Hematopoietic multipotent progenitor cell treated with erythropoietin and hydrocortisone succinate and interleukin-3 and kit ligand, for 15 days (in vitro differentiated cells): ENCODE measurements around the gene PDLIM3.
"Not testable (repeated sequence)": the region's sequence is repeated elsewhere in the genome, so short reads cannot be mapped to it uniquely, and the experiment has no call there.

ENCODE experiments used
- DNase-seq: peaks from one replicate; pipeline ENCODE4 v3.0.0-alpha.2; 2015; ENCODE audit warnings: low spot score

The PDLIM3 gene, protein sequence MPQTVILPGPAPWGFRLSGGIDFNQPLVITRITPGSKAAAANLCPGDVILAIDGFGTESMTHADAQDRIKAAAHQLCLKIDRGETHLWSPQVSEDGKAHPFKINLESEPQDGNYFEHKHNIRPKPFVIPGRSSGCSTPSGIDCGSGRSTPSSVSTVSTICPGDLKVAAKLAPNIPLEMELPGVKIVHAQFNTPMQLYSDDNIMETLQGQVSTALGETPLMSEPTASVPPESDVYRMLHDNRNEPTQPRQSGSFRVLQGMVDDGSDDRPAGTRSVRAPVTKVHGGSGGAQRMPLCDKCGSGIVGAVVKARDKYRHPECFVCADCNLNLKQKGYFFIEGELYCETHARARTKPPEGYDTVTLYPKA

GRCh38 chr4:185534866-185535611 lies at the start of gene PDLIM3:
Gene PDLIM3 (minus strand): TSS chr4:185535507. CDS start chr4:185535434, 73 bp downstream.
- DNase-seq = no peak

GRCh38 chr4:185583813-185584212 lies 48.5 kb upstream of the PDLIM3 start:
- no peak for DNase-seq

DNA sequence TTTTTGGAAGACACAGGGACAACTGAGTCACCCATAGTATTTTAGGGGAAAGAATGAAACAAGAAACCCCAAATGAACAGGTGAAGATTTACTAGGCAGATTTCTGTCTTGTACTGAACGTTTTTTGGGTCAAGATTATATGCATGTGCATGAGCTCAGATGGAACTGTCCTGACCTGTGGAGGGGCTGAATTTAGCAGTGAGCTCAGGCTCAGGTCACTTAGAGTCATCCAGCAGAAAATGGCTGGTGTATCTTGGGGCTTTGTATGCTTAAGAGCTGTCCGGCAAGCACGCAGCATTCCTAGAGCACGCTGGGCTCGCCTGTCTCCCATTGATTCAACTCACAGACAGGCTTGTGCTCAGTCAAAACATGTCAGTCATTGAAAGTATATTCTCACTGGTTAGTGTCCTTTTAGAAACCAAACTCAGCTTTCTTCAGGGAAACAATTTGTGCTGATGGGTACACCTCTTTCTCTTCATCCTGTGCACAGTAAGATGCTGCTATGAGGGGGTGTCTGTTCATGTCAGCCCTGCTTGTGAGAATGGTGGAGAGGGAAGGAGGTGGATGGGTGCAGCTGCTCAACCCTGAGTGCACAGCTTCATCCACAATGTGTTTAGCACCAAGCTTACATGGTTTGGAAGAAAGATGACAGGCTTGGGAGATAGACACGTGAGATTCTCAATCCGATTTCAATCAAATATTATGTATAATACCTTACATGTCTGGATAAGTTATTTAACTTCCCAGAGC lies 47.5 kb upstream of the PDLIM3 start:
- DNase-seq = no peak

GRCh38 chr4:185580699-185581098 lies 45.4 kb upstream of the PDLIM3 start:
- DNase-seq = no peak

DNA sequence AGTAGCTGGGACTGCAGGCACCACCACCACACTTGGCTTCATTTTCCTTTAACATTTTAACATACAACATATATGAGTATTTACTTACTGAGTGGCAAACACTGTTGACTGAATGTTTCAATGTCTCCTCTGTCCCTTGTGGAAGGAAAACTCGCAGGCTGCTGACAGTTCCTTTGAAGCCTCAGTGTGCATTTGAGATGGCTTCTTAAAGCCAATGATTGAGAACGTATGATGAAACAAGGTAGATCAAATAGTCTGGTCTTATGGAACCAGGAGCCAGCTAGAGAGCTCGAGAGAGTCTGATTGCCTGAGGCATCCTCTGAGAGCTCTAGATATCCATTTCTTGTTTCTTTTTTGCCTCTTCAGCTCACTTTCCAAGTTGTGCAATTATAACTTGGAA lies 43.0 kb upstream of the PDLIM3 start:
- no peak for DNase-seq

DNA sequence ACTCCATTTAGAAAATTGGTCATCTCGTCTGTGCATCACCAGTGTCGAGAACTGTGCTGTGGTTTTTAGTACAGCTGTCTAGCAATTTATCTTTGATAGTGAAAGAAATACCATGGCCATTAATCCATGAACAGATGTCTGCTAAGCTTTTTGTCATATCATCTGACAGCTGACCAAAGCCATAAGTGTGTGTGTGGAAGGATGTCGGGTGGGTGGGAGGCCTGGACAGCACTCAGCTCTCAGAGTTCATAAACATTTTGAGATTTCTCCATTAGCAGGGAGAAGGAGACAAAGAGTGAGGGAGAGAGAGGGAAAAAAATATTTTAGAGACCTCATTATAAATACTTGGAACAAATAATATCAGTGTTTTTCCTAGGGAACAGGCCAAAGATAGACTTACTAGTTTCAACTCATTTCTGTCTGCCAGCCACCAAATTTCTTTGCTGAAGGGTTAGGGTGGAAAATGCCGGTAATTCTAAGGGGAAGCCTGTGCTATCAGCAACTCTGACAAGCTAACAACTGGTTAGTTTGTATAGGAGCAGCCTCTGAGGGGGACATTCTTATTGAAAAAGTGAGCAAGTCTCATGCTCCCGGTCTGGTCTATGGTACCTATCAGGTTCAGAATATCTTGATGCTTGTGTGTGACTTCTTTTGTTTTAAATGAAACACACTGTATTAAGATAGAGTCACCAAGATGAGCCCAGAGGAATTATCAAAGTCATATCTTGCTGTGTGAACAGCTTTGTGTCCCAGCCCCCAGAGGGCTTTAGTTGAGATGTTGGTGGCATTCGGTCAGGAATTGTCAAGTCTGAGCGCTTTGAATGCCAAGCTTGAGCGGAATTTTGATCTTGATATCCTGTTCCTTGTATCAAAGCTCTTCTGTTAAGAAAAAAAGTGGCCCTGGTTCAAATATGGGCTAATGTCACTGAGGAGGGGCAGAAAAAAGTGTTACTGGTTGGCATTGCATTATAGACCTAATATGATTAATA lies 41.9 kb upstream of the PDLIM3 start:
- DNase-seq = no peak

DNA sequence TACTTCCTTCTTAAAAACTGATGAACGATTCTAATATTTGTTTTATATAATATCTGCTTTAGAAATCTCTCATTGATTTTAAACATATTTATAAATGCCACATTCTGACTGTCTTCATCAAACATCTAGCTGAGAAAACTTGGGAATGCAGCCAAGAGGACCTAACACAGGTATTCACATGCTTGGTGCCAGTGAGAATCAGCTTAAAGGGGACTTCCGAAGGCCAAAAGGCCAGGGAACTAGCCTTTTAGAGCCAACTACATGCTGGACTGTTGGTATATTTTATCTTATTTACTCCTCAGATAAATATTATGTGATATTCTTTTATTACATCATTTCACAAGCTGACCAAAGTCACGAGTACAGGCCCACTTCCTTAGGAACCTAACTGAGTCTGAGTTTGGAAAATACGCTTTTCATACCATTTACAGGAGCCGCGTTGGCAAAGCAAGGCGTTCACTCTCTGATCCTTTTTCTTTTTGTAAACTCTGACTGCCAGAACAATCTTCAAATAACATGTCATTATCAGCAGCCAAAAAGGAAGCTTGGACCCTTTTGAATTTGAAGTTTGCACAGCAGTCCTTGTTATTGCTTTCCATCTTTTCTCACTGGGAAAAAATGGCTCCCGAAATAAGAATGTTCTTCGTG lies 41.1 kb upstream of the PDLIM3 start:
- no peak for DNase-seq

GRCh38 chr4:185573651-185574199 lies 38.4 kb upstream of the PDLIM3 start:
- DNase-seq = no peak

GRCh38 chr4:185570727-185571126 lies 35.4 kb upstream of the PDLIM3 start:
- DNase-seq = no peak

GRCh38 chr4:185567381-185568376 lies 32.4 kb upstream of the PDLIM3 start:
- no peak for DNase-seq

DNA sequence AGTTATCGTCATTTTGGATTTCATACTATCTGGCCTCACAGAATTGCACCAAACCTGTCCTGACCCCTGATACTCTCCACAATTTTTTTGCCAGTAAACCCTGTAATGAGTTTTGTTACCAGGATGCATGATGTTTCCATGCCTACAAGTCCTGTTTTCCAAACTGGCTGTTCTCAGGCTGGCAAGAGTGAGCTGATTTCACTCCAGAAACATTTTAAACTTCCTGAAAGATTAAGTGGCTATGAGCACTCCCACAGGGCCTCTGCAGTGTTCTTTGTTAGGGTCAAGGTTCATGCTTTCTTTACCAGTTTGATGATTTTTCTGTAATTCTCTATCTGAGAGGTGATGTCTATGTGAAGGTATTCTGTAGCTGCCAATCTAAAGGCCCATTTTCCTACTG lies 31.7 kb upstream of the PDLIM3 start:
- no peak for DNase-seq

GRCh38 chr4:185566425-185566824 lies 31.1 kb upstream of the PDLIM3 start:
- no peak for DNase-seq

DNA sequence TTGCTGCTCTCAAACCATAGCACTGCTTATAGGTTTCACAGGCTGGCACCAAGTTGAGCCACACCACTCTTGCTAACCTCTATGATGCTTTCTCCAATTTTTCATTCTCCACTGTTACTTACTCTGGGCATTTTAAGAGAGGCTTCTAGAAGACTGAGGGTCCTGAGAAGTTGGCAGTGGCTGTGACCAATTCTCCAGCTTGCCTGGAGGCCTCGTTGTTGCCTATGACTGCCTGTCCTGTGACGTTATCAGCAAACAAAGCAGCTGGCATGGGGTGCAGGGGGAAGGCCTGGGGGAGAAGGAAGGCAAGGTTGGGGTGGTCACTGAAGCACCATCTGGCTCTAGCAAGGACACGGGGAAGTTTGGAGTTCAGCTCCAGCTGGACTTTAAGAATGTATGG lies 30.4 kb upstream of the PDLIM3 start:
- DNase-seq = no peak

DNA sequence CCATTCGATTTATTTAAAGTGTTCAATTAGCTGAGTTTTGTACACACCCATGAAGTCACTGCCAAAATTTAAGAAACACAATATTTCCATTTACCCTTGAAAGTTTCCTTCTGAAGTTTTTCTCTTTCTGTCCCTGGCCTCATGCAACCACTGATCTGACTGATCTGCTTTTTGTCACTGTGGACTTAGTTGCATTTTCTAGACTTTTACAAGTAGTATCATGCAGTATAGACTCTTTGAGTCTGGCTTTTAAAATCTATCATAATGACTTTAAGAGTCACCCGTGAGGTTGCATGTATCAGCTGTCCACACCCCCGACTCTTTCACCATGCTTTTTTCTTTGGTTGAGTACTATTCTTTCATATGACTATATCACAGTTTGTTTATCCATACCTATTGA lies 29.0 kb upstream of the PDLIM3 start:
- DNase-seq = no peak

DNA sequence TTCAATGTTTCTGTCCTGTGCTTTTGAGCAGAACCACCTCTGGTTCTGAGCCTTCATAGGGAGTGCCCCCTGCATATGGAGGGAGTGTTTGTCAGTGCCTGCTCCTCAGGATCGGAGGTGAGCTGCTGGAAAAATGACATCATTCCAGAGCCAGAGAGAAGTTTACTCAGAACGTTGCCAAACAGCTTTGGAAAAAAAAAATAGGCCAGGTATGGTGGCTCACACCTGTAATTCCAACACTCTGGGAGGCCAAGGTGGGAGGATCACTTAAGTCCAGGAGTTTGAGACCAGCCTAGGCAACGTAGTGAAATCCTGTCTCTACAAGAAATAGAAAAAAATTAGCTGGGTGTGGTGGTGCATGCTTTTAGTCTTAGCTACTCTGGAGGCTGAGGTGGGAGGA lies 27.2 kb upstream of the PDLIM3 start:
- no peak for DNase-seq

DNA sequence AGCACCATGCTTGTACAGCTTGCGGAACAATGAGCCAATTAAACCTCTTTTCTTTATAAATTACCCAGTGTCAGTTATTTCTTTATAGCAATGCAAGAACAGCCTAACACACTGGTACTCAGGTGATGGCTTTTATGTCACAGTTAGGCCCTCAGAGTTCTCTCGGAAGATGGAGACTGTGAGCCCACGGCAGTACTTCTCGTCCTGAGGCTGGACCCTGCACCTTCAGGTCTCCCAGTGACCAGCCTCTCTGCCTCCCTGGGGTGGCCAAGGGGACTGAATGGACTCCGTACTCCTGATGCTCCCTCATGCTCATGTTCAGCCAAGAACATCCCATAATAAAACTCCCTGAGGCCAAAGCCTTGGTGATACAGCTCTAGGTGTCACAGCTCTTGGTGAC lies 25.0 kb upstream of the PDLIM3 start:
- DNase-seq = no peak

DNA sequence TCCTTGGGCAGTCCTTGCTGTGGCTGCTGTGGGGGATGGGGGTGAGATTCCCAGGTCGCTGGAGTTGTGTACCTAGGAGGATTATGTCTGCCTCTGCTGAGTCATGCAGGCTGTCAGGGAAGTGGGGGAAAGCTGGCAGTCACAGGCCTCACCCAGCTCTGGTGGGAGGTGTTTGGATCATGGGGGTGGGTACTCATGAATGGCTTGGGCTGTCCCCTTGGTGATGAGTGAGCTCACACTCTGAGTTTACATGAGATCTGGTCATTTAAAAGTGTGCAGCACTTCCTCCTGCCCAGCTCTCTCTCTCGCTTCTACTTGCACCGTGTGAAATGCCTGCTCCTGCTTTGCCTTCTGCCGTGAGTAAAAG lies 24.6 kb upstream of the PDLIM3 start:
- DNase-seq = no peak

GRCh38 chr4:185559251-185559914 lies 24.1 kb upstream of the PDLIM3 start:
- not testable (repeated sequence) for DNase-seq
